WI38 (cell line): ENCODE results near the gene DDX20.

Experiments
- H3K4me3 ChIP-seq: 2 replicates; pipeline ENCODE4 v1.5.1; 2011; ENCODE audit warnings: low read depth, mild to moderate bottlenecking, control low read depth, low read length
- TF ChIP-seq, protein P1 (sequence below): IDR thresholded peaks from 2 replicates; pipeline ENCODE4 v1.5.1; 2012; ENCODE audit warnings: low read depth, mild to moderate bottlenecking, control low read depth, low read length

DDX20 gene

DNA sequence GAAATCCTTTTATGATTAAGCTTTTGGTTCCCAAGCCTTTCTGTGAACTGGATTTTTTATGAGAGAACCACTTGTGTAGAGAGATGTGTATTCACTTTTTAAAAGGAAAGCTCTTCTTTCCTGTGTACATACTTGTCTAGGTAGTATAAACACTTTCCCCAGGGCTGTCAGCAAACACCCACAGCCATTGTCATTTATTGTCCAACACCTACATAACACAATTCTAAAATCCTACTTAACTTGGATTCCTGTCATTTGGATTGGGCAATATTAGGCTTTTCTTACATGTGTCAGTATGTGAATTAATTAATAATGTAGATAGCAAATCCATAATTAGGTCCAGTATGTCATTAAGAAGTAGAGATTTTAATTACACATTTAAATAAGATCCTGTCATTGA is 12.3 kb downstream of the DDX20 start:
- no peak overlapping the region for H3K4me3 ChIP-seq
- TF ChIP-seq, protein P1, sequence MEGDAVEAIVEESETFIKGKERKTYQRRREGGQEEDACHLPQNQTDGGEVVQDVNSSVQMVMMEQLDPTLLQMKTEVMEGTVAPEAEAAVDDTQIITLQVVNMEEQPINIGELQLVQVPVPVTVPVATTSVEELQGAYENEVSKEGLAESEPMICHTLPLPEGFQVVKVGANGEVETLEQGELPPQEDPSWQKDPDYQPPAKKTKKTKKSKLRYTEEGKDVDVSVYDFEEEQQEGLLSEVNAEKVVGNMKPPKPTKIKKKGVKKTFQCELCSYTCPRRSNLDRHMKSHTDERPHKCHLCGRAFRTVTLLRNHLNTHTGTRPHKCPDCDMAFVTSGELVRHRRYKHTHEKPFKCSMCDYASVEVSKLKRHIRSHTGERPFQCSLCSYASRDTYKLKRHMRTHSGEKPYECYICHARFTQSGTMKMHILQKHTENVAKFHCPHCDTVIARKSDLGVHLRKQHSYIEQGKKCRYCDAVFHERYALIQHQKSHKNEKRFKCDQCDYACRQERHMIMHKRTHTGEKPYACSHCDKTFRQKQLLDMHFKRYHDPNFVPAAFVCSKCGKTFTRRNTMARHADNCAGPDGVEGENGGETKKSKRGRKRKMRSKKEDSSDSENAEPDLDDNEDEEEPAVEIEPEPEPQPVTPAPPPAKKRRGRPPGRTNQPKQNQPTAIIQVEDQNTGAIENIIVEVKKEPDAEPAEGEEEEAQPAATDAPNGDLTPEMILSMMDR: no peak

DNA sequence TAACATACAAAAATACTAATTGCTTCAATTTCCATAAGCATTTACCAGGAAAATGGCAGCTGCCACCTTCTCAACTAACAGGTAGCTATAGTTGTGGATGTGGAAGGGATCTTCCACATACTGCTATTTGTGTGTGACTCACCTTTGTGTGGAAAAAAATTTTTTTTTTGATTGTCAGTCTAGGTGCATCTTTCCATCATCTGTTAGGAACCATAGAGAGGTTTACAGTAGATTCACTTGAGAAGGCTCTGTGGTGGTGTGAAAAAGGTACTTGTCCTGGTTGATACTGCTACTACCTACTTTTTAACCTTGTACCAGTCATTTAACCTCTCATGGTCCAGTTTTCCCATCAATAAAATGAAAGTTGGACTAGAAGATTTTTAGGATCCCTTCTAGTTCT is 12.9 kb downstream of the DDX20 start:
- H3K4me3 ChIP-seq: no peak overlapping the region
- TF ChIP-seq, protein P1: no peak

DNA sequence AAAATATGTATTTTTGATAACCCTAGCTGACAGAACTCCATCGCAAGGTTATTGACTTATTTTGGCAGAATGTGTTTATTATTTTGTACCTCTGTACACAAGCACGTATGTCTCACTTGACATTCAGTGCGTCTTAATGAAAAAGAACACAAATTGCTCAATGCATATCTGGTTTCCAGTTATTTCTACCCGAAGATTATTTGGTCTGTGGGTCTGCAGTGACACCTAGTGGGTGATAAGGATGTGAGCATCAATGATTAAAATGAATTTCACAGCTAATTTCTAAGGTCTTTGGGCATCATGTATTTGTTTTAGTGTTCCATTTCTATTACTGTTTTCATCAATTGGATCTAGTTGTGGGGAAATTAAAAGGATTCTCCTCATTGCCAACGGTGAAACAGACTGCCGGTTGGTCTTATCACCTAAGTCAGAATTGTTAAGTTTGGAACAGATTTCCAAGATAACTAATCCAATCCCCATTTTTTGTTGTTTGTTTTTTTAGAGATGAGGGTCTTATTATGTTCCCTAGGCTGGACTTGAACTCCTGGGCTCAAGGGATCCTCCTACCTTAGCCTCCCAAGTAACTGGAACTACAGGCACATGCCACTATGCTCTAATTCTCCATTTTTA is 13.9 kb downstream of the DDX20 start:
- no peak overlapping the region for H3K4me3 ChIP-seq
- TF ChIP-seq, protein P1: peak; percentile 61; the same call in 1 of the 2 replicates

DNA sequence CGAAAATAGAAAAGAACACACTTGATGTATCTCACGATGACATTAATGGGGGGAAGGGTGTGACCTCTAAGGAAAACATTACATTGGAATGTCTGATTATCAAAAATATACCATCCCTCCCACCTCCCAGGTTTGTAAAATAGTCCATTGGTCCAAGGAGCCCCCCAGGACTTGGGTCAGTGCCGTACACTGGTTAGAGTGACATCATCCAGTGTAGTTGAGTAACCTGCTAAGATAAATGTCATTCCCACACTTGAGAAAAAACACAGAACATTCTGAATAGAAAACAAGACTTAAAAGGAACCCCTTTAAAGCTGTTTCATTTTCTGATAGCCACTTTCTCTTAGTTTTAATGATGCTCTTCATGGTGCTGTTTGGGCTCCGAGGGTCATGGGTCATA is 15.2 kb downstream of the DDX20 start:
- TF ChIP-seq, protein P1: no peak
- no peak overlapping the region for H3K4me3 ChIP-seq

DNA sequence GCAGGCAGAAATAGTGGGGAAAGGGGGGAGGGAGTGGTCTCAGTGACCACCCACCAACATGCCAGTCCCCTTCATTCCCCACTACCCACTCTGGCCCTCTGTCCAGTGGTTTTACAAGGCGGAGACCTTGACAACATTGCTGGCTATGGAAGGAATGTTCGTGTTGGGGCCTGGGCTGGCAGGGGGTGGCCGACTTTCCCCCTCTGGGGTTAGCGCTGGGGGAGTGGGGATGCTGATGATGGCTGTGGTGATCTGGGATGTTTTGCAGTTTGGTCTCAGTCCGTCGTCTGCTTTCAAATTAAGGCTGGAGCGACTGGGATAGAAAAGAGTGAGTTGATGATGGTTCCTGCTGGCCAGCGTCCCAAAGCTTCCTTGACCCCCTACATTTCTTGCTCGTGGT is 20.3 kb downstream of the DDX20 start:
- H3K4me3 ChIP-seq: no peak overlapping the region
- TF ChIP-seq, protein P1: no peak

DNA sequence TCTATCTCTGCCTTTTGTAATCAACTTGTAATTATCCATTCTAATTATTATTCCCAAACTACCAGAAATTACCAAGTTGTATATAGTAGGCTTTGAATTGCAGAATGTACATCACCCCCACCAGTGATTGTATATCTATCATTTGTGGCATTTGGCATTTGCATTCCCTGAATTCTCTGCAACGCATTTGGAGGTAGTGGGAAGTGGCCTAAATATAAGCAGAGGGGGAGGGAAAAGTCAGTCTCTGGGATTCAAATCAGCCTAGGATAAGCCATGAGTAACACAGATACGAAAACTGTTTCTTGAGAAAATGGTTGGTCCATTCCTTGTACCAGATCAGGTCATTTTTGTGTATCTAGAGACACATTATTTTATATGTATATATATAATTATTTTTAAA is 20.7 kb downstream of the DDX20 start:
- no peak overlapping the region for H3K4me3 ChIP-seq
- TF ChIP-seq, protein P1: no peak

DNA sequence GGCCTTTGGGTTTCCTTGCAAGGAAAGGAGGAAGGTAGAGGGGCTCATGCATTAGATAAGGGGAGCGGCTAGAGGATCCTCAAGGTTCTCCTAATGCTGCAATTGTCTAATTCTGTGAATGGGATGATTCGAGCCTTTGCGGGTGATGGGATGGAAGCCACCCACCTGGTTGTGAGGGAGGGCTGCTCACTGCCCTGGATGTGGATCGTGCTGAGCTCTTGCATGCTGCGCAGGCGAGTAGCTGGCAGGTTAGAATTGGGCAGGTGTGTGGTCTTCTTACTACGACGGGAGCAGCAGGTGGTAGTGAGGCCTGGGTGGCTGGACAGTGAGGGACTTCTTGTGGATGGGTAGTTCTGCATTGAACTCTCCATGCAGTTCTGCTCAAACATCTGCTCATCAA is 21.2 kb downstream of the DDX20 start:
- no peak overlapping the region for H3K4me3 ChIP-seq
- TF ChIP-seq, protein P1: no peak
